ENCODE measurements around the gene PIK3R2.

DNA sequence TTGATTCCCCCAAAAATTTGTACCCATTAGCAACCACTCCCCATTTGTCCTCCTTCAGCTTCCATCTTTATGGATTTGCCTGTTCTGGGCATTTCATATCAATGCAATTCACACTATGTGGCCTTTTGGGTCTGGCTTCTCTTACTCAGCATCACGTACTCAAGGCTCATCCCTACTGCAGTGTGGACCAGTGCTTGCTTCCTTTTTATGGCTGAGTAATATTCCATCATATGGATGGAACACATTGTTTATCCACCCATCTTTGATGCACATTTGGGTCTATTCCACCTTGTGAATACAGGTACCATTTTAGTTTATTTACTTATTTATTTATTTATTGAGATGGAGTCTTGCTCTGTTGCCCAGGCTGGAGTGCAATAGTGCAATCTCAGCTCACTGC is 12.5 kb upstream of the PIK3R2 start:
- TF ChIP-seq ZZZ3 (CRISPR knock-in tag; IDR thresholded peaks at IDR 0.05; ENCODE audit: borderline replicate concordance) (no peak), NRL (CRISPR knock-in tag; IDR thresholded peaks at IDR 0.05; ENCODE audit: borderline replicate concordance) (no peak), KDM3A (CRISPR knock-in tag; IDR thresholded peaks at IDR 0.05; ENCODE audit: low read depth) (no peak), ZFAT (CRISPR knock-in tag; conservative IDR thresholded peaks at IDR 0.05) (no peak)
- TF ChIP-seq, protein P1, sequence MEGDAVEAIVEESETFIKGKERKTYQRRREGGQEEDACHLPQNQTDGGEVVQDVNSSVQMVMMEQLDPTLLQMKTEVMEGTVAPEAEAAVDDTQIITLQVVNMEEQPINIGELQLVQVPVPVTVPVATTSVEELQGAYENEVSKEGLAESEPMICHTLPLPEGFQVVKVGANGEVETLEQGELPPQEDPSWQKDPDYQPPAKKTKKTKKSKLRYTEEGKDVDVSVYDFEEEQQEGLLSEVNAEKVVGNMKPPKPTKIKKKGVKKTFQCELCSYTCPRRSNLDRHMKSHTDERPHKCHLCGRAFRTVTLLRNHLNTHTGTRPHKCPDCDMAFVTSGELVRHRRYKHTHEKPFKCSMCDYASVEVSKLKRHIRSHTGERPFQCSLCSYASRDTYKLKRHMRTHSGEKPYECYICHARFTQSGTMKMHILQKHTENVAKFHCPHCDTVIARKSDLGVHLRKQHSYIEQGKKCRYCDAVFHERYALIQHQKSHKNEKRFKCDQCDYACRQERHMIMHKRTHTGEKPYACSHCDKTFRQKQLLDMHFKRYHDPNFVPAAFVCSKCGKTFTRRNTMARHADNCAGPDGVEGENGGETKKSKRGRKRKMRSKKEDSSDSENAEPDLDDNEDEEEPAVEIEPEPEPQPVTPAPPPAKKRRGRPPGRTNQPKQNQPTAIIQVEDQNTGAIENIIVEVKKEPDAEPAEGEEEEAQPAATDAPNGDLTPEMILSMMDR (CRISPR knock-in tag; IDR thresholded peaks at IDR 0.05): no peak
